NCI-H446 treated with DMSO at 0.1 percent for 48 hours (cell line): ENCODE measurements around the gene IKZF1.

Experiments
- DNase-seq: peaks from one replicate; lab custom pipeline; 2025; lab: John Stamatoyannopoulos, UW

IKZF1 gene

GRCh38 chr7:50355817-50356178, 51.3 kb downstream of the IKZF1 start:
- no peak for DNase-seq

- peak; percentile 10 for DNase-seq
Measured at GRCh38 chr7:50356212-50356944, 51.9 kb downstream of the IKZF1 start.

- no peak for DNase-seq
Measured at GRCh38 chr7:50356945-50357268, 52.4 kb downstream of the IKZF1 start.

- no peak for DNase-seq
Measured at GRCh38 chr7:50357426-50357825, 52.9 kb downstream of the IKZF1 start.

- DNase-seq: no peak
Measured at GRCh38 chr7:50358041-50358705, 53.7 kb downstream of the IKZF1 start.

- DNase-seq: no peak
Measured at GRCh38 chr7:50358779-50359178, 54.3 kb downstream of the IKZF1 start.

GRCh38 chr7:50359258-50359994, 54.9 kb downstream of the IKZF1 start:
- no peak for DNase-seq

GRCh38 chr7:50359995-50360925, 55.7 kb downstream of the IKZF1 start:
- DNase-seq: no peak

- DNase-seq: no peak
Measured at GRCh38 chr7:50362142-50362541, 57.6 kb downstream of the IKZF1 start.

- no peak for DNase-seq
Measured at GRCh38 chr7:50362712-50363282, 58.3 kb downstream of the IKZF1 start.

GRCh38 chr7:50363327-50364060, 59.0 kb downstream of the IKZF1 start:
- no peak for DNase-seq

- no peak for DNase-seq
Measured at GRCh38 chr7:50364645-50365044, 60.1 kb downstream of the IKZF1 start.

- DNase-seq: no peak
Measured at GRCh38 chr7:50366311-50366710, 61.8 kb downstream of the IKZF1 start.

GRCh38 chr7:50367100-50367499, 62.6 kb downstream of the IKZF1 start:
- DNase-seq: no peak

- DNase-seq: no peak
Measured at GRCh38 chr7:50367570-50367969, 63.1 kb downstream of the IKZF1 start.

GRCh38 chr7:50368366-50368765, 63.9 kb downstream of the IKZF1 start:
- DNase-seq: no peak

GRCh38 chr7:50369143-50370026, 64.9 kb downstream of the IKZF1 start:
- no peak for DNase-seq

GRCh38 chr7:50370884-50371283, 66.4 kb downstream of the IKZF1 start:
- DNase-seq: no peak

GRCh38 chr7:50371551-50372021, 67.1 kb downstream of the IKZF1 start:
- no peak for DNase-seq

GRCh38 chr7:50372923-50373322, 68.4 kb downstream of the IKZF1 start:
- DNase-seq: no peak
